COLO668 (cell line): Measurements from ENCODE around the gene MAST4.

Source experiments
- DNase-seq: peaks from one replicate; lab custom pipeline; 2025; ENCODE audit not compliant: unreplicated experiment; lab: John Stamatoyannopoulos, UW

The MAST4 gene

GRCh38 chr5:67059744-67060490, 463.7 kb downstream of the MAST4 start:
- DNase-seq = no peak

GRCh38 chr5:67061511-67061910, 465.3 kb downstream of the MAST4 start:
- DNase-seq = no peak

GRCh38 chr5:67063055-67063454, 466.9 kb downstream of the MAST4 start:
- no peak for DNase-seq

GRCh38 chr5:67063791-67064190, 467.6 kb downstream of the MAST4 start:
- no peak for DNase-seq

- DNase-seq = peak; percentile 24
Measured at GRCh38 chr5:67065237-67065636, 469.0 kb downstream of the MAST4 start.

- no peak for DNase-seq
Measured at GRCh38 chr5:67065696-67066095, 469.5 kb downstream of the MAST4 start.

- DNase-seq = no peak
Measured at GRCh38 chr5:67066815-67067214, 470.6 kb downstream of the MAST4 start.

GRCh38 chr5:67073045-67073680, 477.0 kb downstream of the MAST4 start:
- DNase-seq = no peak

- no peak for DNase-seq
Measured at GRCh38 chr5:67077296-67077695, 481.1 kb downstream of the MAST4 start.

GRCh38 chr5:67081261-67081660, 485.1 kb downstream of the MAST4 start:
- DNase-seq = no peak

- DNase-seq = no peak
Measured at GRCh38 chr5:67082941-67083340, 486.7 kb downstream of the MAST4 start.

- peak; percentile 18 for DNase-seq
Measured at GRCh38 chr5:67085616-67086015, 489.4 kb downstream of the MAST4 start.

GRCh38 chr5:67089200-67089725, 493.1 kb downstream of the MAST4 start:
- DNase-seq = peak; percentile 14

GRCh38 chr5:67090040-67090439, 493.8 kb downstream of the MAST4 start:
- no peak for DNase-seq

- no peak for DNase-seq
Measured at GRCh38 chr5:67090593-67090992, 494.4 kb downstream of the MAST4 start.

GRCh38 chr5:67092535-67092934, 496.3 kb downstream of the MAST4 start:
- DNase-seq = no peak

- DNase-seq = no peak
Measured at GRCh38 chr5:67093279-67093678, 497.1 kb downstream of the MAST4 start.

GRCh38 chr5:67094476-67095300, 498.5 kb downstream of the MAST4 start:
- DNase-seq = no peak

GRCh38 chr5:67095346-67096171, 499.4 kb downstream of the MAST4 start:
- no peak for DNase-seq

GRCh38 chr5:67098656-67099055, 502.5 kb downstream of the MAST4 start:
- DNase-seq = no peak

GRCh38 chr5:67100301-67100700, 504.1 kb downstream of the MAST4 start:
- no peak for DNase-seq
